ENCODE results near the gene MPHOSPH10.
A peak's percentile ranks its signal among the peaks of the same experiment; 100 is the strongest.
"Not testable (repeated sequence)": the region's sequence is repeated elsewhere in the genome, so short reads cannot be mapped to it uniquely, and the experiment has no call there.

MPHOSPH10 gene

GRCh38 chr2:71125506-71126294, 4.7 kb upstream of the MPHOSPH10 start:
- no peak for DNase-seq

GRCh38 chr2:71126957-71127356, 3.5 kb upstream of the MPHOSPH10 start:
- no peak for DNase-seq

GRCh38 chr2:71129114-71129901, 1.1 kb upstream of the MPHOSPH10 start:
- no peak for DNase-seq

- no peak for DNase-seq
Measured at GRCh38 chr2:71129902-71130151, 607 bp upstream of the MPHOSPH10 start.

GRCh38 chr2:71130905-71131244, 441 bp downstream of the MPHOSPH10 start:
- no peak for DNase-seq

GRCh38 chr2:71131387-71132166, 1.1 kb downstream of the MPHOSPH10 start:
- DNase-seq, result not testable (repeated sequence)

GRCh38 chr2:71133603-71134002, 3.2 kb downstream of the MPHOSPH10 start:
- no peak for DNase-seq

GRCh38 chr2:71136174-71136573, 5.7 kb downstream of the MPHOSPH10 start:
- no peak for DNase-seq

- DNase-seq, result no peak
Measured at GRCh38 chr2:71143782-71144181, 13.3 kb downstream of the MPHOSPH10 start.

- no peak for DNase-seq
Measured at GRCh38 chr2:71148506-71149063, 18.2 kb downstream of the MPHOSPH10 start.

GRCh38 chr2:71150082-71150816, 19.8 kb downstream of the MPHOSPH10 start:
- no peak for DNase-seq

- DNase-seq, result no peak
Measured at GRCh38 chr2:71151620-71152019, 21.2 kb downstream of the MPHOSPH10 start.

GRCh38 chr2:71153585-71154224, 23.3 kb downstream of the MPHOSPH10 start:
- DNase-seq, result no peak

GRCh38 chr2:71154279-71154678, 23.8 kb downstream of the MPHOSPH10 start:
- no peak for DNase-seq

- DNase-seq, result peak; percentile 11
Measured at GRCh38 chr2:71154798-71155197, 24.4 kb downstream of the MPHOSPH10 start.

- DNase-seq, result no peak
Measured at GRCh38 chr2:71155846-71156245, 25.4 kb downstream of the MPHOSPH10 start.

GRCh38 chr2:71156573-71156972, 26.1 kb downstream of the MPHOSPH10 start:
- DNase-seq, result no peak

GRCh38 chr2:71157124-71157793, 26.8 kb downstream of the MPHOSPH10 start:
- peak; percentile 63 for DNase-seq

- DNase-seq, result no peak
Measured at GRCh38 chr2:71166812-71167211, 36.4 kb downstream of the MPHOSPH10 start.

- DNase-seq, result no peak
Measured at GRCh38 chr2:71173096-71173495, 42.7 kb downstream of the MPHOSPH10 start.

GRCh38 chr2:71174207-71174606, 43.8 kb downstream of the MPHOSPH10 start:
- no peak for DNase-seq

GRCh38 chr2:71178836-71179235, 48.4 kb downstream of the MPHOSPH10 start:
- DNase-seq, result not testable (repeated sequence)
